Glomerular visceral epithelial cell (primary cell): ENCODE data around the gene UVSSA.
"Not testable (repeated sequence)": the region's sequence is repeated elsewhere in the genome, so short reads cannot be mapped to it uniquely, and the experiment has no call there.

ENCODE experiments used
- DNase-seq: peaks from one replicate; pipeline ENCODE4 v3.0.0-alpha.2; 2016; ENCODE audit errors: extremely low spot score

UVSSA gene

DNA sequence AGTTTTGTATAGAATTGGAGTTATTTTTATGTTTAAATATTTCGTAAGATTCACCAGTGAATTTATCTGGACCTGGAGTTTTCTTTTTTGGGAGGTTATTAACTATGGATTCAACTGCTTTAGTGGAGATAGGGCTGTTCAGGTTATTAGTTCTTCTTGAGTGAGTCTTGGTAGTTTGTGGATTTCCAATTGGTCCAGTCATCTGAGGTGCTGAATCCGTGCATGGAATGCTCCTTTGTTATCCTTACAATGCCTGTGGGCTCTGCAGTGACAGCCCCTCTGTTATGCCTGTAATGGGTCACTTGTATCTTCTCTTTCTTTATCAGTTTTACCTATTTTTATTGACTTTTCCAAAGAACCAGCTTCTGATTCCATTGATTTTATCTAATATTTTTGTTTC lies 74.6 kb downstream of the UVSSA start:
- DNase-seq: no peak

DNA sequence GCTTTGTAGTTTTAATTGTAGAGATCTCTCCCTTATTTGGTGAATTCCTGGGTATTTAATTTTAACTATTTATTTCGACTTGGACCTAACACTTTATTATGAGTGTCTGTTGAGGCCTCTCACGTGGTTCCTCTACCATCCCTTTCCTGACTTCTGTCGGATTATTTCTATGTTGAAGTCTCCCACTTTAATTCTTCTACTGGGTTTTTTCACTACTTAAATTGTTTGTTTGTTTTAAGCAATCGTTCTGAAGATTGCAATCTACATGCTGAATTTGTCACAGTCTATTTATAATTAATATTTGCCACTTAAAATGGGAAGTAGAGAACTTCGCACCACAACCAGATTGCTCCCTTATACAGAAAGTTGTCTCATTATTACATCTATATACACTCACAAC lies 80.0 kb downstream of the UVSSA start:
- no peak for DNase-seq

GRCh38 chr4:1443688-1444172 lies 96.7 kb downstream of the UVSSA start:
- not testable (repeated sequence) for DNase-seq
